EL (cell line): Measurements from ENCODE around the gene MEGF6.

Experiments used
- DNase-seq: peaks from one replicate; pipeline ENCODE4 v3.0.0-alpha.2; 2016

Gene MEGF6

DNA sequence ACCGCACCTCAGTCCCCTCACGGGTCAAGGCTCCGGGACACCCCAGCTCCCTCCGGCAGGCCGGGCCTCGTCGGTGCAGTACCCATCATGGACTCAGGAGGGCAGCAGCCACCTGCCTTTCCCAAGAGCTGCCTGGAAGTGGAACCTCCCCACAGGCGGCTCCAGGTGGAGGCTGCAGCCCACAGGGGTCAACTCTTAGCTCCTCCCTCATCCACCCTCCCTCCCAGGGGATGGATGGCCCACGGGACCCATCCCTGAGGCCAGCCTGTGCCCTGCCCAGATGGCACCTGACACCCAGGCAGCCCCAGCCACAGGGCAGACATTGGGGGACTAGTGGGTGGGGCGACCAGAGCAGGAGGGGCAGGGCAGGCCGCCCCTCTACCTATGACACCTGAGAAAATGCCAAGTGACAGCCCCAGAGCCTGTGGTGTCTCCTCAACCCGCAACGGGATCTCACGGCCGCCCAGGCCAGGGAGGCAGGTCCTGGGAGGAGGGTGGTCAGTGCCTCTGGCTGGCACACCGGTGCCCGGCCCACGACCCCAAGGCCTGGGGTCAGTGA, 158.0 kb downstream of the MEGF6 start:
- DNase-seq = peak; percentile 60

DNA sequence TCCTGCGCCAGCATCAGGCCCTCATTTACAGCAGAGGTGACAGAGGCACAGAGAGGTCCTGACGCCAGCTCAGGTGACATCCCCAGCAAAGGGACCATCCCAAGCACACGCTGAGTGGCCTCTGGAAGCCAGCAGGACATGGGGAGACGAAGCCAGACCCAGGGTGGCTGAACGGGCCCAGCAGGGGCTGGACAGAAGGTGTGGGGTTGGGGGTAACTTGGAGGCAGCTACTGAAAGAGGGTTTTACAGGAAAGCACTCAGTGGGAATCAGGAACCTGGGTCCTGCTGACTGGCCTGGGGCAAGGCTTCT, 158.5 kb downstream of the MEGF6 start:
- no peak for DNase-seq

DNA sequence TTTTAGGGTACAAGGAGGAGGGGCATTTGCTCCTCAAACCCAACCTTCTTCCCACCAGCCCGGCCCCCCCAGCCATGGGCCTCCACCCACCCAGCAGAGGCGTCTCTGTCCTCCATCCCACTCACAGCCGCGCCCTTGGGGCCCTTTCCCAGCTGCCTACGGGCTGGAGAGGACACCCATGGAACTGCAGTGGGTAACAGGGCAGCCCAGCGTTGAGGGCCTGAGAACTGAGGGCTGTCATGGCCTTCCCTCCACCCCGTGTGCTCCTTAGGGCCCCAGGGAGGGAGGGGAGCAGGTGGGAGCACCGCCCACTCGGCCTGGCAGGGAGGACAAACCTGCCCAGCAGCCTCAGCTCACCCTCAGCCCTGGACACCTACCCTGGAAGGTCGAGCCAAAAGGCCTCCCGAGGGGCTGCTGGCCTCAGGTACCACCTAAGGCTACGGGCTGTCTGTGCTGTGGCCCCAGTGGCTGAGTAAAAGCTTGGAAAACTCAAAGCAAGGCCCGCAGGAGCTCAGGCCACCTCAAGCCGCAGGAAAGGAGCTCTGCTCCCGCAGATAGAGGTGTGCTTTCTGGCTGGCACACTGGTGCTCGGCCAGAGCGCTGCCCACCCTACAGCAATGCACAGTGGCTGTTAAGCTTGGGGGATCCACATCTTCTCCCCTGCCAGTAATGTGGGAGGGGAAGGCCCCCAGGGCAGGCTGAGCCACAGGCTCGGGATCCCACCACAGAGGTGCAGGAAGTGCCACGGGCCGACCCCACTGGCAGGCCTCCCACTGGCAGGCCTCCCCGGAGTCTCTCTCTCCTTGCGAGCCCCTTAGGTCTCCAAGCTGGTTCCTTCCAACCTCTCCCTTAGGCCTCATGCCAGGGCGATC, 159.1 kb downstream of the MEGF6 start:
- DNase-seq = no peak

DNA sequence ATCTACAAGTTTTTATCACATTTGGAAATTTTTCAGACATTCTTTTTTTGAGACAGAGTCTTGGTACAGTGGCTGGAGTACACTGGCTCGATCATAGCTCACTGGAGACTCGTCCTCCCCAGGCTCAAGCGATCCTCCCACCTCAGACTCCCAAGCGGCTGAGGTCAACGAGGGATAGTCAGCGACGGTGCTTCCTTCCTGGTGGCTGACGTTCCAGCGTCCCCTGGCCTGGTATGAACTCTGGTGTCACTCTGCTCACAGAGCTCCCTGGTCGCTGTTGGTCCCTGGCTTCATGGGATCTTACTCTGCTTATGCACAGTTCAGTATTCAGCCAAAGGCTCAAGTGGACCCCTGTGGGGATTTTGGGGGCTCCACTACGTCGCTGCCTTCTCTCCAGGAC, 160.3 kb downstream of the MEGF6 start:
- DNase-seq = no peak

DNA sequence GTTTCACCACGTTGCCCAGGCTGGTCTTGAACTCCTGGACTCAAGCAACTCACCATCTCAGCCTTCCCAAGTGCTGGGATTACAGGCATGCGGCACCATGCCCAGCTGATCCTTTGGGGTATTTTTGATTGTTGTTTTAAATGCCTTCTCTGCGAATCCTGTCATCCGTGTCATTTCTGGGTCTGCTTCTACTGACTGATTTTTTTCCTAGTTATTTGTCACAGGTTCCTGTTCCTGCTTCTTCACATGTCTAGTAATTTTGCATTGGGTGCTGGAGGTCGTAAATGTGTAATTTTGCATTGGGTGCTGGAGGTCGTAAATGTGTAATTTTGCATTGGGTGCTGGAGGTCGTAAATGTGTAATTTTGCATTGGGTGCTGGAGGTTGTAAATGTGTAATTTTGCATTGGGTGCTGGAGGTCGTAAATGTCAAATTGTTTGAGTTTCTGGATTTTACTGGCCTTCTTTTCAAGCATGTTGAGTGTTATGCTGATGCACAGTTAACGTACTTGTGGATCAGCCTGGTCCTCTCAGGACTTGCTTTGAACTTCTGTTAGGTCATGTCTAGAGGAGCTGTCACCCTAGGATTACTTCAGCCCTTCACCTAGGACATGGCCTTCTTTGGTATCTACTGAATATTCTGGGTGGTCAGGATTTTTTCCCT, 161.0 kb downstream of the MEGF6 start:
- DNase-seq = no peak

DNA sequence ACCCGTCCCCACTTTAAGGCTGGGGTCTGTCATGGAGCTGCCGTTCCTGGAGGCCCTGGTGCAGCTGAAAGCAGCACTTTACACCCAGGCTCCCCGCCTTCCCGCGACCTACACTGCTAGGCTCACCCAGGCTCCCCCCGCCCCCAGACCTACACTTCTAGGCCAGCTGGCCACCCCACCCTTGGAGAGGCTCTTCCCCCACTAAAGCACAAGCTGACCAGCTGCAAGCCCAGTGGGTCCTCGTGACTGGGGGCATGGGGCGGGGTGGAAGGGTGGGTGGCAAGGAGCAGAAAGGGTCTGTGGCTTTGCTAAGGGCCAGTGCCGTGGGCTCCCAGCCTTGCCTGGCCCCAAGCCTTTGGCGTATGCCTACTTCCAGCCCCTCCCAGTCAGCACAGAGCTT, 166.6 kb downstream of the MEGF6 start:
- DNase-seq = no peak

DNA sequence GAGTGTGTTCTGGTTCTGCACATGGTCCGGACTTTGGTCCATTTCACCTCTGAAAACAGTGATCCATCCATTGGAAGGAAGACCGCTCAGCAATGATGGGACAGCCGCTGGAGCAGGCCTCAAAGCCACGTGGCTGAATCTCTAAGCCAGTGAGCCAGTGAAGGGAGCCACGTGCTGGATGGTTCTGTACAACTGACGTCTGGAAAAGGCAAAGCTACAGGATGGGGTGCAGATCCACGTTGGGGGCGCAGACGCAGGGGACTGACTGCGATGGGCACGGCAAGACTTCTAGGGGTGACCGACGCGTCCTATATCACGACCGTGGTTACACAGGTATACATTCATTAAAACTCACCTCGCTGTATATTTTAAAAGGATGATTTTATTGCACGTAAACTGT, 167.0 kb downstream of the MEGF6 start:
- DNase-seq = no peak

DNA sequence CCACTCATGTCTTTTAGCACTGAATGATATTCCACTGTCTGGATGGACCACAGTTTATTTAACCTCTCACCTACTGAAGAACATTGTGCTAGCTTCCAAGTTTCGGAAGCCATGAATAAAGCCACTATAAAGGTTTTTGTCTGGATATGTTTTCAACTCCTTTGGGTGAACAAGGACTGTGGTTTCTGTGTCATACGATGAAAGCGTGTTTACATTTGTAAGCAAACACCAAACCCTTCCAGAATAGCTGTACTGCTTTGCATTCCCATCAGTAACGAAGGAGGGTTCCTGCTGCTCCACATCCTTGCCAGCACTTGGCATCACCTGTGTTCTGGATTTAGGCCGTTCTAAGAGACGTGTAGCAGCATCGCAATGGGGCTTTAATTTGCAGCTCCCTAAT, 167.5 kb downstream of the MEGF6 start:
- no peak for DNase-seq

DNA sequence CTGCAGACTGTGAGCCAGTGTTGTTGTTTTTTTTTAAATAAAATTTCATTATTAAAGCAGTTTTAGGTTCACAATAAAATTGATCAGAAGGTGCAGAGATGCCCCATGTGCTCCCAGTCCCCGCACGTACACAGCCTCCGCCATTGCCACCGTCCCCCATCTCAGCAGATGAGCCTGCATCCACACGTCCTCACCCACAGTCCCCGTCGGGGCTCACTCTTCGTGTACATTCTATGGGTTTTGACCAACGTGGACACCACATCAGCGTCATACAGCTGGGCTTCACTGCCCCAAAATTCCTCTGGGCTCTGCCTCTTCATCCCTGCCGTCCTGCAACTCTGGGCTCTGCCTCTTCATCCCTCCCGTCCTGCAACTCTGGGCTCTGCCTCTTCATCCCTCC, 168.4 kb downstream of the MEGF6 start:
- DNase-seq = no peak

DNA sequence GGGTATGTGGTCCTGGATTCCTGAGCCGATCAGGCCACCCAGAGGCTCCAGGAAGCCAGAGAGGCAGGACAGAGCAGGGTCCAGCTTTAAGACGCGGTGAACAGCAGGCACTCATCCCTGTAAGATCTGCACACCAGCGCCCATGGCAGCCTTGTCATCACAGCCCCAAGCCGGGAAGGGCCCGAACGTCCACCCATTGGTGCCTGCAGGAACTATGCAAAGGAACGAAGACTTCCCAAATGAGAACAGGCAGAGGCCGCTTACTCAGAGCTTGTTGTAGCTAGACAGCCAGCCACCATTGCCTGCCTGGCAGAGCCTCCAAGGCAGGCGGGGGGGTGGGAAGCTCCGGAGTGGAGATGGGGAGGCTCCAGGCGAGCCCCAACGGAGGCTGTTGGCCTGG, 169.0 kb downstream of the MEGF6 start:
- no peak for DNase-seq

DNA sequence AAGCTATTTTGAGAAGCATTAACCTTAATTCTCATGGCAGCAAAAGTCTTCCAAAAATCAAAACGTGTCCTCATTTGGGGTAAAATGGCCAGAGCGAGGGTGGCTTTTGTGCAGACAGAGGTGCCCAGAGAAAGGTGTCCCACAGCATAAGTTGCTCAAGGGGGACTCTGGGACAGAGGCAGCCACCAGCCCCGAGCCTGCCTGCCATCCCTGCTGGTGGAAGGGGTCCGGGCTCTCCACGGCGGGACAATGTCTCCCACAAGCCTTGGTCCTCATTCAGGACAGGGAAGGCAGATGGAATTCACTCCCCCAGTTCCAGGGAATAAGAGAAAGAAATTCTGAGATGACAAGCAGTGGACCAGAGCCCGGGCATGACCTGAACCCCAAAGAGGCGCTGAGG, 169.4 kb downstream of the MEGF6 start:
- no peak for DNase-seq

DNA sequence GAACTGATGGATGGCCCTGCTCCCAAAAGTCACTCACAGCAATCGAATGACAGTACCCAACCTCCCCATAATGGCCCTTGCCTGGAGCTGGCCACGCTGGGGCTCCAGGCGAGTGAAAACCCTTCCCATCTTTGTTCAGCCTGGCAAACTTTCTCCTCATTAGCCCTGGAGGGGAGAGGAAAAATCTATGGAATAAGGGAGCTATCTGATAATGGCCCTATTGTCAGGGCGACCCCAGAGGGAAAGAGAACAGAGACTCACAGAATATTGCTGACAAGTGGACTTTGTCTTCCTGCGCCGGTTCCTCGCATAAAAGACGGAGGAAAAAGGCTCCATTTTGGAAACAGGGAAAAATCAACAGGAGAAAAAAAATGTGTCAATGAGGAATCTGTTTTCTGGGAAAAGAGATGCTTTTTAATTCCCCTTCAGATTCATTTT, 169.9 kb downstream of the MEGF6 start:
- DNase-seq = no peak

DNA sequence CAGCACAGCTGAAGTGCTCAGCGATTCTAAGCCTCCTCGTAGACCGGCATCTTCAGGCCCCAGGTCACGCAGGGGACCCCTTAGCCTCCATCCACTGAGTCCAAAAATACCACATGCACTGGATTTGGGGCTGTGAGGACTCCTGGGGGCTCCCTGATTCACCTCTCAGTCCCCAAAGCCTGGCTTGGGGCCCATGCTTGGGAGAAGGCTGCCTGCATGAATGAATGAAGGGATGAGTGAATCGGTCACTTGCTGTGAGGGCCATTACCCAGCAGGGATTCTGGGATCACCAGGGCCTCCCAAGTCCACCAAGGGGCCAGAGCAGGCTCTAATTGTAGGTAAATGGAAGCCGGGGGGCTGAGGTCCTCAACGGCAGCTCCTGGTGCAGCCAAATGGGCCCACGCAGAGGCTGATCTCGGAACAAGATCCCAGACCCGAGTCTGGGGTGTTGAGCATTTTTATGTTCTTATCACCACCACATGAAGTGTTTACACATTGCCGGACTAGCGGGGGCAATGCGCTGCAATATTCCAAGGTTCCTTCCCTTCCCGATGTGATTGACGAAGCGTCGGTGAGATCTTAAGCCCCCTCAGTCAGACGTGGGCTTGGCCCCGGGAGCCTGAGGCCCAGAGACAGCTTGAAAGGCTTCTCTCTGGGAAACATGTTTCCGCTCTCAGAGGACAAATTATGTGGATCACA, 170.4 kb downstream of the MEGF6 start:
- no peak for DNase-seq

DNA sequence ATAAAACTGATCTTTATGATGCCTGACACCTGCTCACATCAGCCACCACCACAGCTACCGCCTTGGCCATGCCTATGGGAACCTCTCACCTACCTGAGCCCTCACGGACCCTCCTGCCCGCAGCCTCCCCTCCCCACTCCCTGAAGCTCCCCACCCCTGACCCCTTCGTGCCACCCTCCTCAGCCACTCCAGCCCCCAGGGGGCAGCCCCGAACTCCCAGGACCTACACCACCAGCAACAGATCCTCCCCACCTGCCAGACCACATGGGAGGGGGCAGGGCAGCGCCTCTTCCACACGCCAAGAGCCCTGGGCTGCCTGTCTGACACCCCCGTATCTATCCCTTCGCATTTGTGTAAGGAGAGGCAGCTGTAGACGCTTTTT, 171.0 kb downstream of the MEGF6 start:
- no peak for DNase-seq
